G401 (cell line): ENCODE data around the gene AVP. TPM values are rescaled to one million over a fixed set of nuclear protein-coding genes. Genes with fewer than 3 reads are reported as not detected.
A peak's percentile ranks its signal among the peaks of the same experiment; 100 is the strongest.
"Not testable (repeated sequence)": the region's sequence is repeated elsewhere in the genome, so short reads cannot be mapped to it uniquely, and the experiment has no call there.

Experiments used
- DNase-seq: peaks from one replicate; pipeline ENCODE4 v3.0.0-alpha.2; 2015; ENCODE audit warnings: low spot score
- in situ Hi-C: cut with HindIII; loops from 2 replicates; pipeline ENCODE4 v1.10.0; 2016; ENCODE audit warnings: low sequenced_read_pairs, mixed read lengths
- total RNA-seq: library from RNA; depleted of rRNA; stranded (reverse); fragments of >200 nt; shearing (Covaris generic); gene quantifications from 2 replicates; pipeline ENCODE4 v1.2.3, GENCODE V29; 2014

AVP gene
- total RNA-seq, 1 experiment from 2014 or later, result not detected

DNA sequence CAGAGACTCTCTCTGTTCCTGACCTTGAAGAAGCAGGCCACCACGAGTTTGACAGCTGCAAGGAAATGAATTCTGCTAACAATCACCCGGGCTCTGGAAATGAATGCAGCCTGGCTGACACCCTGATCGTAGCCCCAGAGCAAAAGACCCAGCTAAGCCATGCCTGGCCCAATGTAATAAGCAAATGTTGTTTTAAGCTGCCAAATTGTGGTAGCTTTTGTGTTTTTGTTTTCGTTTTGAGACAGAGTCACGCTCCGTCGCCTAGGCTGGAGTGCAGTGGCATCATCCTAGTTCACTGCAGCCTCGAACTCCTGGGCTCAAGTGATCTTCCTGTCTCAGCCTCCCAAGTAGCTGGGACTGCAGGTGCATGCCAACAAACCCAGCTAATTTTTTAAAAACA, 16.4 kb downstream of the AVP start:
- in situ Hi-C loops, result no loop called here

DNA sequence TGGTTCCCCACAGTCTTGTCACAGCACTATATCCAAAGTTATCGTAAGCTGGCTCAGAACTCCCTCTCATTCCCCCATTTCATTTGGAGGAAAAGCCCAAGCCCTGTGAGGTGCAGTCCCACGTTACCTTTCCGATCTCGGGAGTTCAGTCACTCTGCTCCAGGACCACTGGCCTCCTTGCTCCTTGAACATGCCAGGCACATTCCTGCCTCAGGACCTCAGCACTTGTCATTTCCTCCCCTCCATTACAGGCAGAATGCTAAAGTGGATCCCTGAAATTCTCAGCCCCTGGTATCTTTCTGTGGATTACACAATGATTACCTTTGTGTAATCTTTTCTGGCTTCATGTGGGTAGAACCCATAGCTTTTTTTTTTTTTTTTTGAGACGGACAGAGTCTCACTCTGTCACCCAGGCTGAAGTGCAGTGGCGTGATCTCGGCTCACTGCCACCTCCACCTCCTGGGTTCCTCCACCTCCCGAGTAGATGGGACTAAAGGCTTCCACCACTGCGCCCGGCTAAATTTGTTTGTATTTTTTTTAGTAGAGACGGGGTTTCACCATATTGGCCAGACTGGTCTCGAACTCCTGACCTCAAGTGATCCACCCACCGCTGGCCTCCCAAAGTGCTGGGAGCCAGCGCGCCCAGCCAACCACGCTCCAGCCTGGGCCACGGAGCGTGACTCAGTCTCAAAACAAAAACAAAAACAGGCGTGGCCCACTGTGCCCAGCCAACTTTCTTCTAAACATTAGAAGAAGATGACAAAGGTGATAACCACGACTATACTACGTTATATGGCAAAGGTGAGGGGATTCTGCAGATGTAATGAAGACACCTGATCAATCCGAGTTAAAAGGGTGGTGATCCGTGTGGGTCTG, 17.1 kb downstream of the AVP start:
- DNase-seq, result no peak
- in situ Hi-C loops, result no loop called here

More for the DNA sequence above, 16.4 kb downstream of the AVP start:
- no peak for DNase-seq

- in situ Hi-C loops, DNase-seq: not testable (repeated sequence)
Observed at GRCh38 chr20:3064119-3064518, 20.4 kb downstream of the AVP start.

GRCh38 chr20:3059489-3059888, 25.0 kb downstream of the AVP start:
- in situ Hi-C loops, result no loop called here
- no peak for DNase-seq

DNA sequence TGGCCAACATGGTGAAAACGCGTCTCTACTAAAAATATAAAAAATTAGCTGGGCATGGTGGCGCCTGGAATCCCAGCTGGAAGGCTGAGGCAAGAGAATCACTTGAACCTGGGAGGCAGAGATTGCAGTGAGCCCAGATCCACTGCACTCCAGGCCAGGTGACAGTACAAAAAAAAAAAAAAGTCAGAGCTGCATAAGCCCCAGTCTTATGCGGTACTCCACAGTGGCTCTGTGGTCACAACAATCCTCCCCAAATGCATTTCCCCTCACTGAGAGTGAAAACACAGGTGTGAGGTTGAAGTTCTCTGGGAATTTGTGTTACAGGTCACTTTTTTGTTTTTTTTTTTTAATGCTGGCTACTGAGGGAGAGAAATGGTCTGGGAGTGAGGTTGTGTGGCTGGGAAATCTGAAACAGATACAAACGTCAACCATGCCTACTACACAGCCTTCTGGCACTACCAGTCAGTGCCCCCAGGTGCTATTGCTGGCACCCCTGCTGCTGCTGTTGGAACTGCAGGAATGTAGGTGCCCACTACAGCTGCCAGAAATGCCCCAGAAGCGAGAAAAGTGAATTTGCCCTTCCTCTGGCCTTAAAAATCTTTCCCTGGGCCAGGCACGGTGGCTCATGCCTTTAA, 33.0 kb downstream of the AVP start:
- in situ Hi-C loops, result no loop called here
- DNase-seq, result no peak

DNA sequence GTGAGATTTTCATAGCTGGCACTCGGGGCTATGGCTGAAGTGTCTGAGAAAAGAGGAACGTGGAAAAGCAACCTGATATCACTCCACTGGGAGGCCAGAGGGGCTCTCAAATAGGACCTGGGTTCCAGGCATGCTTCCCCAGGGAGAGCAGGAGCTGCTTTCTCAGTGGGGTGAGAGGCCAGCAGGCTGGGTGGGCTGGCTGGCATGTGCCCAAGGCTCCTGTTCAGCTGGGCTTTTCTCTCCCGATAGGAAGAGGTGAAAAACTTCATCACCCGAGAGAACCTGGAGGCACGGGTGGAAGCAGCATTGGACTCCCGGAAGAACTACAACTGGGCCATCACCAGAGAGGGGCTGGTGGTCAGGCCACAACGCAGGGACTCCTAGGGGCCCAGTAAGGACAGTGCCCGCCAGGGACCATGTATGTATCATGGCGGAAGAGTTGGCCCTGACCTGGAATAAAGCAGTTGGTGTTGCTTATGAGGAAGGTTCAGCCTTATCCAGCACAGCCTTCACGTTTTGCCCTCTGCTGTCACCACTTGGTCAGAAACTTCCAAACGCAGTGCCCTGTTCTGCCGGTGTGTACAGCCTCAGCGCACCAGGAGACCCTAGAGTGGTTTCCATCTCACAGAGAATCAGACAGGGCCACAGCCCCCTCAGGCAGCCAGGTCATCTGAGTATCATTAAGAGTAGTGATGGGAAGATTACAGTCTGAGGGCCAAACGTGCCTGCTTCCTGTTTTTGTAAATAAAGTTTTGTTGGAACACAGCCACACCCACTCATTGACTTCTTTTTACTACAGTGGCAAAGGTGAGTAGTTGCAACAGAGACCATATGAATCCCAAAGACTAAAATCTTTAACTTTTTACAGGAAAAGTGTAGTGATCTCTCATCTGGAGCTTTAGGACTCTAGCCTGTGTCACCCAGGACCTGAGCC, 36.8 kb downstream of the AVP start:
- in situ Hi-C loops, result no loop called here

GRCh38 chr20:3046677-3047462, 37.7 kb downstream of the AVP start:
- in situ Hi-C loops, result no loop called here
- peak; percentile 31 for DNase-seq

More for the DNA sequence above, 36.8 kb downstream of the AVP start:
- no peak for DNase-seq

DNA sequence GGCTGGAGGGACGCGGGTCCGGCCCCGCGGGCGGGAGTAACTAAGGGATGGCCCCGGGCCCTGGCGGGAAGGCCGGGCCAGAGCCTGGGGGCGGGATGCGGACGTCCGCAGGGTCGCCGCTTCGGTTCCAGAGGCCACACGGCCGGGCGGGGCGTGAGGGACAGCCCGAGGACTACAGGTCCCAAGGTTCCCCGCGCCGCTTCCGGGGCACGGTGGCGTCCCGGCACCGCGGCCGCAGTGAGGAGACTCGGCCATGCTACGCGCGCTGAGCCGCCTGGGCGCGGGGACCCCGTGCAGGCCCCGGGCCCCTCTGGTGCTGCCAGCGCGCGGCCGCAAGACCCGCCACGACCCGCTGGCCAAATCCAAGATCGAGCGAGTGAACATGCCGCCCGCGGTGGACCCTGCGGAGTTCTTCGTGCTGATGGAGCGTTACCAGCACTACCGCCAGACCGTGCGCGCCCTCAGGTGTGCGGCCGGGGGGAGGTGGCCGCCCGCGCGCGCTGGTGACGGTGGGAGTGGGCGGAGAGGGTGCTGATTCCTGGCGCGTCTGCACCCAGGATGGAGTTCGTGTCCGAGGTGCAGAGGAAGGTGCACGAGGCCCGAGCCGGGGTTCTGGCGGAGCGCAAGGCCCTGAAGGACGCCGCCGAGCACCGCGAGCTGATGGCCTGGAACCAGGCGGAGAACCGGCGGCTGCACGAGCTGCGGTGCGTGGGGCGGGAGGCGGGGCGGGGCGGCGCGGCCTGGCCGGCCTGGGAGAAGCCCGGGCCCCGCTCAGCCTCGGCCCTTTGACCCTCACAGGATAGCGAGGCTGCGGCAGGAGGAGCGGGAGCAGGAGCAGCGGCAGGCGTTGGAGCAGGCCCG, 38.5 kb downstream of the AVP start, which contains the start of gene MRPS26:
Gene MRPS26 (plus strand): TSS at position 237 of the 861 bp plus-strand sequence. CDS start 17 bp downstream, at position 254.
- in situ Hi-C loops, result no loop called here
- peak; percentile 90 for DNase-seq

DNA sequence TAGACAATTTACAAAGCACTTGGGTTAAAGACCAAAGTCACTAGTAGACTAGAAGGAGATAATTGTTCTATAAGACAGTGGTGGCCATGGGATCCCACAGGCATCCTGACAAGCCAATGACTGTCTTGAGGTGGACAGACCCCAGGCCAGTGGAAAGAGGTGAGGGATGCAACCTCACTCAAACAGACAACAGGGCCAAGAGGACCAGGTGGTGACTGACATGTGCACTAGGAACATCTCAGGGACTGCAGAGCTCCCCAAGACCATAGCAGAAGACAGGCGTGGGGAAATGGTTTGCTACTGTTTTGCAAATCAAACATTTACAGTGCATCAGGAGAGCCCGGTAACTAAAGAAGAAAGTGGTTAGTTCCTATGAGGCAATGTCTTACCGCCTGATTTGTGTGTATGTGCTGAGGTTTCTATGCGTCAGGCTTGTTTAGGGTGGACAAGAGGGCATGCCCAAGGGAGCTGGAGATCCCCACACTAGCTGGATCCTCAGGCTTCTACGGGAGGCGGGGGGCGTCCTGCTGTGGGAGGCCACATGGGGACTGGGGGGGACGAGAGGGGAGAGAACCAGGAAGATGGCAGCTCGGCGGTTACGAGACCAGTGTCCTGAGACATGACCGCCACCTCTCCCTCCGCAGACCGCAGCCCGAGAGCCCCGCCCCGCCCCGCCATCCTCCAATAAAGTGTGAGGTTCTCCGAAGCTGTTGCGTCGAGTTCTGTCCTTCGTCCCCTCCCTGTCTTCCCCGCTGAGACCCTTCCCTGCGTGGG, 39.3 kb downstream of the AVP start:
- in situ Hi-C loops, result no loop called here
- peak; percentile 91 for DNase-seq

GRCh38 chr20:3044336-3044965, 40.1 kb downstream of the AVP start:
- in situ Hi-C loops, result no loop called here
- no peak for DNase-seq

DNA sequence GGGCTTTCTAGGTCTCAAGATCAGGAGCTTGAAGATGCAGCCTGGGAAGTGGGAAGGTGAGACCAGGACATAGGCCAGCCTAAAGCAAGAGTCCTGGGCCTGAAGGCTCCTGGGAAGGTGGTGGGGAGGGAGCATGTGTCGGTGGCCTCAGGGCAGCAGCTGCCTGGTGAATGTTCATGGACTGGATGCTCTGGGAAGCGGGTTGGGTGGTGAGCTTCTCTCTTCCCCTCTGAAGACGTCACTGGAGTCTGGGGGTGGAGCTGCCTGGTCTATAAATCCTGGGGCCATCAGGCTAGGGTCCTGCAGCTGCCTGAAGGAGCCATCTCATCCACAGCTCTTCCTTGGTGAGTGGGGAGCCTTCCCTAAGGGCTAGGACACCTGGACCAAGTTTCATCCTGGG, 41.2 kb downstream of the AVP start, which contains the start of gene GNRH2:
Gene GNRH2 (plus strand): TSS at position 301 of the 400 bp plus-strand sequence. CDS start 793 bp downstream, outside the sequence.
- no peak for DNase-seq
- in situ Hi-C loops, result no loop called here

- DNase-seq, result no peak
- in situ Hi-C loops, result no loop called here
Observed at GRCh38 chr20:3042625-3043024, 41.9 kb downstream of the AVP start.

- DNase-seq, result peak; percentile 24
- in situ Hi-C loops, result no loop called here
Observed at GRCh38 chr20:3041854-3042409, 42.6 kb downstream of the AVP start.

GRCh38 chr20:3040086-3040485, 44.4 kb downstream of the AVP start:
- no peak for DNase-seq
- in situ Hi-C loops, result no loop called here

GRCh38 chr20:3039426-3039825, 45.1 kb downstream of the AVP start:
- in situ Hi-C loops, result no loop called here
- DNase-seq, result no peak

DNA sequence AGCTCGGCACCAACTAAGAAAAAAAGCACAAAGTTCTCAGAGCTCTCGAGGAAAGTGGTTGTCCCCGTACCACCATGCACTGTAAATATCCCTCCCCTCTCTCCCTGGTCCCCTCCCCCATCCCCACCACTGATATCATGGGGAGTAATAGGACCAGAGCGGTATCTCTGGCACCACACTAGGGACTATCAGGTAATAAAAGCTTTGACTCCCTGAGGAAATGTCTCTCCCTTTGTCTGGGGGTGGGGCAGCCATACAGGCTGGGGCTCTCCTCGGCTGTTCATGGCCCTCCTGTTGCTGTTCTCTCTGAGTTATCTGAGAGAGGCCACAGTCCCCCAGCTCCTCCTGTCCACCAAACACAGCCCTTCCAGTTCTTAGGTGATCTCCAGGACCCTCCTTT, 46.1 kb downstream of the AVP start:
- in situ Hi-C loops, result no loop called here
- DNase-seq, result no peak
